T follicular helper cell (primary cell): ENCODE results near the gene SUMF1.
"Not testable (repeated sequence)": the region's sequence is repeated elsewhere in the genome, so short reads cannot be mapped to it uniquely, and the experiment has no call there.

Source experiments
- DNase-seq: peaks from one replicate; pipeline ENCODE4 v3.0.0-alpha.2; 2020; ENCODE audit warnings: low read depth

SUMF1 gene

GRCh38 chr3:4338751-4339150 lies 128.3 kb downstream of the SUMF1 start:
- DNase-seq = no peak

- DNase-seq = no peak
Observed at GRCh38 chr3:4336850-4337546, 130.1 kb downstream of the SUMF1 start.

GRCh38 chr3:4335840-4336562 lies 131.1 kb downstream of the SUMF1 start:
- no peak for DNase-seq

GRCh38 chr3:4334548-4334947 lies 132.5 kb downstream of the SUMF1 start:
- DNase-seq = no peak

- DNase-seq = no peak
Observed at GRCh38 chr3:4332991-4333390, 134.1 kb downstream of the SUMF1 start.

GRCh38 chr3:4332574-4332973 lies 134.5 kb downstream of the SUMF1 start:
- no peak for DNase-seq

- no peak for DNase-seq
Observed at GRCh38 chr3:4332111-4332510, 135.0 kb downstream of the SUMF1 start.

GRCh38 chr3:4329806-4330205 lies 137.3 kb downstream of the SUMF1 start:
- DNase-seq = not testable (repeated sequence)

GRCh38 chr3:4326868-4327267 lies 140.2 kb downstream of the SUMF1 start:
- DNase-seq = no peak

GRCh38 chr3:4323246-4324027 lies 143.6 kb downstream of the SUMF1 start:
- DNase-seq = no peak

GRCh38 chr3:4322635-4323034 lies 144.4 kb downstream of the SUMF1 start:
- no peak for DNase-seq

- no peak for DNase-seq
Observed at GRCh38 chr3:4321732-4322131, 145.3 kb downstream of the SUMF1 start.

GRCh38 chr3:4320096-4320911 lies 146.8 kb downstream of the SUMF1 start:
- DNase-seq = no peak

GRCh38 chr3:4314688-4315087 lies 152.4 kb downstream of the SUMF1 start:
- DNase-seq = no peak

GRCh38 chr3:4313606-4314293 lies 153.3 kb downstream of the SUMF1 start:
- no peak for DNase-seq

- DNase-seq = no peak
Observed at GRCh38 chr3:4311496-4311895, 155.6 kb downstream of the SUMF1 start.
